DOHH2 (cell line): Measurements from ENCODE around the gene C16orf89.

ENCODE experiments used
- H3F3A ChIP-seq: fragments of 200-600 bp; sonication (generic), shearing (Covaris generic); 2 replicates; pipeline ENCODE4 v1.6.0; 2016; ENCODE audit warnings: antibody characterized with exemption, mild to moderate bottlenecking; ENCODE audit not compliant: control insufficient read depth, insufficient read depth
- H3K27ac ChIP-seq: fragments of 200-600 bp; sonication (generic); 2 replicates; pipeline ENCODE4 v1.5.1; 2014; ENCODE audit warnings: low read depth, mild to moderate bottlenecking, low read length, moderate library complexity
- H3K27me3 ChIP-seq: fragments of 200-600 bp; sonication (generic); 2 replicates; pipeline ENCODE4 v1.6.1; 2014; ENCODE audit warnings: mild to moderate bottlenecking, low read length, mixed read lengths; ENCODE audit not compliant: control insufficient read depth
- H3K36me3 ChIP-seq: fragments of 200-600 bp; sonication (generic); 2 replicates; pipeline ENCODE4 v1.6.1; 2014; ENCODE audit warnings: mild to moderate bottlenecking, low read length, moderate library complexity, mixed read lengths; ENCODE audit not compliant: control insufficient read depth
- H3K4me1 ChIP-seq: fragments of 200-600 bp; sonication (generic); 2 replicates; pipeline ENCODE4 v1.6.1; 2014; ENCODE audit warnings: mild to moderate bottlenecking, low read length, mixed read lengths; ENCODE audit not compliant: control insufficient read depth
- H3K4me2 ChIP-seq: fragments of 200-600 bp; sonication (generic); 2 replicates; pipeline ENCODE4 v1.6.0; 2014; ENCODE audit warnings: mild to moderate bottlenecking, low read length, moderate library complexity
- H3K4me3 ChIP-seq: fragments of 200-600 bp; sonication (generic); 2 replicates; pipeline ENCODE4 v1.5.1; 2014; ENCODE audit warnings: mild to moderate bottlenecking, low read length, mixed read lengths
- H3K79me2 ChIP-seq: fragments of 200-600 bp; sonication (generic); 2 replicates; pipeline ENCODE4 v1.6.1; 2014; ENCODE audit warnings: mild to moderate bottlenecking, low read length, mixed read lengths; ENCODE audit not compliant: control insufficient read depth
- H3K9me2 ChIP-seq: fragments of 200-600 bp; sonication (generic); replicated peaks from 2 replicates; pipeline ENCODE4 v1.6.1; 2014; ENCODE audit warnings: mild to moderate bottlenecking, low read length, mixed read lengths; ENCODE audit not compliant: control insufficient read depth
- H3K9me3 ChIP-seq: fragments of 200-600 bp; sonication (generic); 2 replicates; pipeline ENCODE4 v1.6.1; 2014; ENCODE audit warnings: antibody characterized with exemption, low read length, mixed read lengths; ENCODE audit not compliant: control insufficient read depth, insufficient read depth
- H4K20me1 ChIP-seq: fragments of 200-600 bp; sonication (generic); 2 replicates; pipeline ENCODE4 v1.6.0; 2014; ENCODE audit warnings: low read depth, mild to moderate bottlenecking, antibody characterized with exemption, low read length, moderate library complexity; ENCODE audit not compliant: control insufficient read depth, insufficient read depth
- CTCF ChIP-seq: fragments of 200-600 bp; sonication (generic); IDR thresholded peaks from one replicate; pipeline ENCODE4 v1.5.1; 2014; ENCODE audit warnings: antibody characterized with exemption, mild to moderate bottlenecking, low read depth, low read length; ENCODE audit not compliant: poor library complexity, severe bottlenecking
- EZH2phosphoT487 ChIP-seq: fragments of 200-600 bp; sonication (generic); IDR thresholded peaks from 2 replicates; pipeline ENCODE4 v1.6.1; 2017; ENCODE audit warnings: borderline replicate concordance, mild to moderate bottlenecking, antibody characterized with exemption, low read length, moderate library complexity, mixed read lengths

C16orf89 gene

GRCh38 chr16:5071681-5072333 lies 6.1 kb upstream of the C16orf89 start, which contains the start of gene ALG1:
Gene ALG1 (plus strand): TSS chr16:5071843. CDS start chr16:5071850, 7 bp downstream.
- Histone ChIP-seq H3K27ac (peak within 1 kb of the TSS; percentile 49), H3K79me2 (peaks cover 36% of the 10 kb centered on the region), H3K4me1 (peaks cover 20% of the 10 kb centered on the region), H3K9me3 (no peaks in the 10 kb centered on the region), H3K4me3 (peak within 1 kb of the TSS; percentile 73), H3K9me2 (no peaks in the 10 kb centered on the region), H4K20me1 (no peaks in the 10 kb centered on the region), H3K27me3 (0 out of 2 replicates have a peak, but pooled peaks cover 5% of the 10 kb centered on the region), H3K4me2 (peak within 1 kb of the TSS; percentile 71), H3K36me3 (peaks cover 26% of the 10 kb centered on the region), H3F3A (no peaks in the 10 kb centered on the region)
- TF ChIP-seq CTCF: no peak
- TF ChIP-seq EZH2phosphoT487: no peak

GRCh38 chr16:5071341-5071680 lies 5.6 kb upstream of the C16orf89 start:
- peak overlapping the region; percentile 73 for H3K4me3 ChIP-seq
- no peaks in the 10 kb centered on the region for H4K20me1 ChIP-seq
- peak overlapping the region; percentile 71 for H3K4me2 ChIP-seq
- H3F3A ChIP-seq: no peaks in the 10 kb centered on the region
- H3K4me1 ChIP-seq: peaks cover 20% of the 10 kb centered on the region
- H3K36me3 ChIP-seq: peaks cover 23% of the 10 kb centered on the region
- no peaks in the 10 kb centered on the region for H3K9me3 ChIP-seq
- TF ChIP-seq CTCF (no peak), EZH2phosphoT487 (no peak)
- peak overlapping the region; percentile 49 for H3K27ac ChIP-seq
- no peaks in the 10 kb centered on the region for H3K9me2 ChIP-seq
- H3K27me3 ChIP-seq: 0 out of 2 replicates have a peak, but pooled peaks cover 5% of the 10 kb centered on the region
- peaks cover 36% of the 10 kb centered on the region for H3K79me2 ChIP-seq

GRCh38 chr16:5070431-5071186 lies 4.9 kb upstream of the C16orf89 start:
- H4K20me1 ChIP-seq: no peaks in the 10 kb centered on the region
- no peaks in the 10 kb centered on the region for H3K9me2 ChIP-seq
- peaks cover 20% of the 10 kb centered on the region for H3K4me1 ChIP-seq
- no peaks in the 10 kb centered on the region for H3F3A ChIP-seq
- TF ChIP-seq CTCF (no peak), EZH2phosphoT487 (no peak)
- H3K4me2 ChIP-seq: peak overlapping the region; percentile 71
- H3K27me3 ChIP-seq: 0 out of 2 replicates have a peak, but pooled peaks cover 5% of the 10 kb centered on the region
- no peak overlapping the region for H3K4me3 ChIP-seq
- no peaks in the 10 kb centered on the region for H3K9me3 ChIP-seq
- H3K36me3 ChIP-seq: peaks cover 17% of the 10 kb centered on the region
- H3K79me2 ChIP-seq: peaks cover 36% of the 10 kb centered on the region
- no peak overlapping the region for H3K27ac ChIP-seq
